Mucosa of rectum (tissue), 2 donors: Measurements from ENCODE around the gene FAM227A.
"Not testable (repeated sequence)": the region's sequence is repeated elsewhere in the genome, so short reads cannot be mapped to it uniquely, and the experiment has no call there.

Source experiments
- H3K27ac ChIP-seq, 2 donors: one replicate each; pipeline ENCODE4 v1.7.0; 2013; ENCODE audit warnings: inconsistent platforms in 2 of 2, low read depth in 2 of 2, low read length in 2 of 2
- H3K27me3 ChIP-seq, 2 donors: one replicate each; pipeline ENCODE4 v1.7.0; 2013; ENCODE audit warnings: low read length in 2 of 2; ENCODE audit not compliant: control insufficient read depth in 2 of 2, insufficient read depth in 2 of 2
- H3K36me3 ChIP-seq, 2 donors: one replicate each; pipeline ENCODE4 v1.7.0; 2013; ENCODE audit warnings: low read length in 2 of 2; ENCODE audit not compliant: control insufficient read depth in 2 of 2, insufficient read depth in 2 of 2
- H3K4me1 ChIP-seq, 2 donors: one replicate each; pipeline ENCODE4 v1.7.0; 2013; ENCODE audit warnings: low read length in 2 of 2, mild to moderate bottlenecking in 1 of 2; ENCODE audit not compliant: control insufficient read depth in 2 of 2, insufficient read depth in 2 of 2
- H3K4me3 ChIP-seq, 2 donors: one replicate each; pipeline ENCODE4 v1.7.0; 2013; ENCODE audit warnings: low read length in 2 of 2
- H3K9ac ChIP-seq, 2 donors: one replicate each; pipeline ENCODE4 v1.7.0; 2013; ENCODE audit warnings: low read length in 2 of 2, low read depth in 1 of 2, mild to moderate bottlenecking in 1 of 2
- H3K9me3 ChIP-seq, 2 donors: one replicate each; pipeline ENCODE4 v1.7.0; 2013; ENCODE audit warnings: low read length in 2 of 2; ENCODE audit not compliant: control insufficient read depth in 2 of 2
- donor health status: healthy.
- donor health status: Normal muscosa, but diverticular disease.

Gene FAM227A

DNA sequence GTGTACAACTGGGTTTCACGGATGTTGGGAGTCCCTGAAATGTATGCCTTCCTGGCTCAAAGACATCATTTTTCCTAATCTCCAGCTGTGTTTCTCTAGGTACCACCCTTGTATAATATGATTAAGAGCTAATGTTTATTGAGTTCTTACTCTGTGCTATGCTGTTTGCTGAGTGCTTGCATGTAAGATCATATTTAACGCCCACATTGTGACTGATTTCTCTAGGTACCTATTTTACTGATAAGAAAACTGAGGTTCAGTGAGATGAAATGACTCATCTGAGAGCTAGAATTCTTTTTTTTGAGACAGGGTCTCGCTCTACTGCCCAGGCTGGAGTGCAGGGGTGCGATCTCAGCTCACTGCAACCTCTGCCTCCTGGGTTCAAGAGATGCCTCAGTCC lies 42.6 kb downstream of the FAM227A start:
- Histone ChIP-seq H3K4me1 (no peaks in the 10 kb centered on the region), H3K27me3 (no peaks in the 10 kb centered on the region), H3K27ac (no peak overlapping the region), H3K9ac (no peak overlapping the region), H3K9me3 (no peaks in the 10 kb centered on the region), H3K36me3 (no peaks in the 10 kb centered on the region), H3K4me3 (no peak overlapping the region)

GRCh38 chr22:38612217-38613006 lies 43.8 kb downstream of the FAM227A start:
- Histone ChIP-seq H3K9ac (no peak overlapping the region), H3K9me3 (no peaks in the 10 kb centered on the region), H3K36me3 (no peaks in the 10 kb centered on the region), H3K4me1 (no peaks in the 10 kb centered on the region), H3K4me3 (no peak overlapping the region), H3K27me3 (no peaks in the 10 kb centered on the region), H3K27ac (no peak overlapping the region)

DNA sequence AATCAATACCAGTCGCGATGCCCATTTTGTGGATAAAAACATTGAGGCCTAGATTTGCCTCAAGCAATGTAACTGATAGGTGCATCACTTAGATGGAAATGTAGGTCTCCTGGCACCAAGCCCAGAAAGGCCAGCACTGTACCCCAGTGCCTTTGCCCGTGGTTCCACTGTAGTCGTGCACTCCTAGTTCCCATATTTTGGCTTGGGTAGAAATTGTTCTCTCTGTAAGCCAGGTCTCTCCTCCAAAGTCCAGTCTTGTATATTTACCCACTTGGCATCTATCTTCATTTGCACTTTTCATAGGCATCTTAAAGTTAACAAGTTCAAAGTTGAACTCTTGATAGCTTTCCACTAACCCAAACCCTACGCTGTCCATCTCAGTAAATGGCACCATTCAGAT lies 44.6 kb downstream of the FAM227A start:
- H3K4me1 ChIP-seq: no peaks in the 10 kb centered on the region
- H3K36me3 ChIP-seq: no peaks in the 10 kb centered on the region
- H3K9me3 ChIP-seq: no peaks in the 10 kb centered on the region
- H3K27ac ChIP-seq: no peak overlapping the region
- H3K4me3 ChIP-seq: no peak overlapping the region
- no peak overlapping the region for H3K9ac ChIP-seq
- H3K27me3 ChIP-seq: no peaks in the 10 kb centered on the region

GRCh38 chr22:38610234-38610633 lies 46.0 kb downstream of the FAM227A start:
- no peaks in the 10 kb centered on the region for H3K9me3 ChIP-seq
- no peak overlapping the region for H3K4me3 ChIP-seq
- H3K9ac ChIP-seq: no peak overlapping the region
- no peaks in the 10 kb centered on the region for H3K27me3 ChIP-seq
- H3K4me1 ChIP-seq: no peaks in the 10 kb centered on the region
- H3K27ac ChIP-seq: no peak overlapping the region
- no peaks in the 10 kb centered on the region for H3K36me3 ChIP-seq

DNA sequence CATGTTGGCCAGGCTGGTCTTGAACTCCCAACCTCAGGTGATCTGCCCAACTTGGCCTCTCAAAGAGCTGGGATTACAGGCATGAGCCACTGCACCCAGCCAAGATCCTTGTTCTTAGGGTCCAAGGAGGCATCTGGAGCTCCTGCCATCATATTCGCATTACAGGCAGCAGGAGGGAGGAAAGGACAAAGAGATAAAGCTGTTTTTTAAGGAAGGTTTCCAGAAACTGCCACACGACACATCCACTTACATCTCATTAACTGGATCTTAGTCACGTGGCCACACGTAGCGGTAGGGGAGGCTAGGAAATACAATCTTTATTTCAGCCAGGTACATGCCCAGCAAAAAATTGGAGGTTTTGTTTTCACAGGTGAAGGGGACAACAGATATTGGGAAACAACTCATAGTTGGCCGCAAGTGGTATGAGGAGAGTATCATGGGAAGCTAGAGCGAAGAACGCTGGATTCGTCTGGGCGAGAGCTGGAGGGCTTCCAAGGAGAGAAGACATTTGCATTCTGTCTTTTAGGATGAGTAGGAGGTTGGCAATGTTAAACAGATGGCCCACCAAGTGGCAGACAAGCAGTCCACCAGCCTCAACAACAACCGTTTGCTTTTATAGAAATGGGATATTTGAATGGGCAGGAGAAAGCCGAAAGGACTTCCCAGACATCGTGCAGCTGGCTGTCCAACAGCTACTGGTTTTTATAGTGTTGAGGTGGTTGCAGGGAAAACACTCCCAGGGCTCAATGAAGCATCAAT lies 47.0 kb downstream of the FAM227A start:
- Histone ChIP-seq H3K36me3 (no peaks in the 10 kb centered on the region), H3K4me1 (no peaks in the 10 kb centered on the region), H3K9me3 (no peaks in the 10 kb centered on the region), H3K9ac (no peak overlapping the region), H3K27ac (no peak overlapping the region), H3K27me3 (no peaks in the 10 kb centered on the region), H3K4me3 (no peak overlapping the region)

DNA sequence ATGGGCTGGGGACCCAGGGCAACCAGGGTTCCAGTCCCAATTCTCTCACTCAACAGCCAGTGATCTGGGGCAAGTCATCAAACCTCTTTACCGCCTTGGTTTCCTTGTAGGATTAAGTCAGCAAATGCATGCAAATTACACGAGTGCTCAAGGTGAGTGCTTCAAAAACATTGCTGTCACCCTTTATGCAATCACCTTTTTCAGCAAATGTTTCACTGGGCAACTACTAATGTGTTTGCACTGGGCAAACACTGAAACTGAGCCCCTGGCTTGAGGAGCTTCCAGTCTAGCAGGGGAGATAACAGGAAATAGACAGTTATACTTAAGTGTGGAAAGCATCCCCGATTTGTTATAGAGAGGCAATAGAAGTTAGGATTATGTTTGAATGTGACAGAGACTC lies 48.5 kb downstream of the FAM227A start:
- Histone ChIP-seq H3K9ac (no peak overlapping the region), H3K27ac (no peak overlapping the region), H3K9me3 (no peaks in the 10 kb centered on the region), H3K4me3 (no peak overlapping the region), H3K27me3 (no peaks in the 10 kb centered on the region), H3K36me3 (no peaks in the 10 kb centered on the region), H3K4me1 (no peaks in the 10 kb centered on the region)

DNA sequence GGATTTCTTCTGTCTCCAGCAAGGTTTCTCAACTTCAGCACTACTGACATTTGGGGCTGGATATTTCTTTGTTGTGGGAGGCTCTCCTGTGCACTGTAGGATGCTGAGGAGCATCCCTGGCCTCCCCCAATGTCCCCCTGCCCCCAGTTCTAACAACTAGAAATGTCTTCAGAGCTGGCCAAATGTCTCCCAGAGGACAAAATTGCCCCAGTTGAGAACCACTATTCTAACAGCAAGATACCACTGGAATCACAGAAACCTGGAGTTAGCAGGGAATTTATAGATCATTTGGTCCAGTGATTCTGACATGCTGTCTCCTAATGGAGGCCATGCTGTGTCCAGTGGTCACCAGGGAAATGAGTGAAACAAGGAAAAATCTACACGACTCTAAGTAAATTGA lies 54.0 kb downstream of the FAM227A start:
- Histone ChIP-seq H3K4me3 (no peak overlapping the region), H3K4me1 (no peaks in the 10 kb centered on the region), H3K9ac (no peak overlapping the region), H3K36me3 (no peaks in the 10 kb centered on the region), H3K27ac (no peak overlapping the region), H3K27me3 (no peaks in the 10 kb centered on the region), H3K9me3 (no peaks in the 10 kb centered on the region)

- no peaks in the 10 kb centered on the region for H3K9me3 ChIP-seq
- no peak overlapping the region for H3K4me3 ChIP-seq
- no peaks in the 10 kb centered on the region for H3K36me3 ChIP-seq
- H3K27me3 ChIP-seq: no peaks in the 10 kb centered on the region
- H3K9ac ChIP-seq: no peak overlapping the region
- H3K27ac ChIP-seq: no peak overlapping the region
- H3K4me1 ChIP-seq: no peaks in the 10 kb centered on the region
Measured at GRCh38 chr22:38601221-38601764, 54.9 kb downstream of the FAM227A start.

DNA sequence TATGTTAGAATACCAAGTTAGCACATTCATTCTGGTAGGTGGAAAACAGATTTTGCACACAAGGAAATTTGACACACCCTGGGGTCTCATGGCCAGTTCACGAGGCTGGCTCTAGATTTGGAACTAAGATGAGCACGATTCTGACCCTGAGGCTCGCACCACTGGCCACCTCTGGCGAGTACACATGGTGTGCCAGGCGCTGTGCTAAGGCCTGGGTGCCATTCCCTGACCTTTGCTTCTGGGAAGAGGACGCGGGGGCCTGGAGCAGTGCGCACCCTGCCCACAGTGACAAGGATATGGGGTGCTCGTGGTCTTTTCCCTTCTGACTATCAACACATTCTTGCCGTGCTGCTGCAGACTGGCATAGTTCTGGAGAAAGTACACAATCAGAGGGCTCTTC lies 56.7 kb downstream of the FAM227A start:
- H3K9me3 ChIP-seq: no peaks in the 10 kb centered on the region
- H3K27me3 ChIP-seq: no peaks in the 10 kb centered on the region
- no peak overlapping the region for H3K9ac ChIP-seq
- H3K27ac ChIP-seq: no peak overlapping the region
- no peak overlapping the region for H3K4me3 ChIP-seq
- H3K36me3 ChIP-seq: no peaks in the 10 kb centered on the region
- no peaks in the 10 kb centered on the region for H3K4me1 ChIP-seq

- not testable (repeated sequence) for H3K36me3 ChIP-seq, H3K4me3 ChIP-seq, H3K27me3 ChIP-seq, H3K9ac ChIP-seq, H3K4me1 ChIP-seq, H3K27ac ChIP-seq, H3K9me3 ChIP-seq
Measured at GRCh38 chr22:38582923-38583322, 73.3 kb downstream of the FAM227A start.
